Measurements from ENCODE around the gene GNB3. TPM values are rescaled to one million over a fixed set of nuclear protein-coding genes. Genes with fewer than 3 reads are reported as not detected.

GNB3 gene
- 1 to 10 TPM in 1 of 4 donors, under 1 TPM in 2, not detected in 1; 0.85 to 6.6 (median 0.94) TPM for total RNA-seq

DNA sequence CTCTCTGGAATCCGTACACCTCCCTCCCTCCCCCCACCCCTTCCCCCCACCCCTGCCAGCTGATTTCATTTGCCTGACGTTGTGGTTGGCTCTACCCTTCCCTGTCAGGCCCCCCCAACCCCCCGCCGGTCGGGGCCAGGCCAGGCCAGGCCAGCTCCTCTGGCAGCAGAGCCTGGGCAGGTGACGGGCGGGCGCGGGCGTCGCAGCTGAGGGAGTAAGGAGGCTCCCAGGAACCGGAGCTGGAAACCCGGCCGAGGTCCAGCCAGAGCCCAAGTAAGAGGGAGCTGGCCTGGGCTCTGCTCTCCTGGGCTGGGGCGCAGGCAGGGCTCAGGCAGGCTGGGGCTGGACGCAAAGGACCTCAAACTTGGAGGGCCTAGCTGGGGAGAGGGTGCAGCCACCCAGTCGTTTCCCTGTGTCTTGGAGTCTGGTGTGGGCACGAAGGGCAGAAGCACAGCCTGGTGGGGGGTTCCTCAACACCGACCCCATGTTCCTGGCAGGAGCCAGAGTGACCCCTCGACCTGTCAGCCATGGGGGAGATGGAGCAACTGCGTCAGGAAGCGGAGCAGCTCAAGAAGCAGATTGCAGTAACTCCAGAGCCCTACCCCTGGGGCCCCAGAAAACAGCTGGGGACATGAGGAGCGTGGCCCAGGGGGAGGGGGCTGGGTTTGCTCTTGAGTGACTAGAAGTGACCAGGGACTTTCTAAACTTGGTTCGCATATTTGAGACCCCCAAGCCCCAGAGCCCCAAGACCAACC, at the start of gene GNB3:
Gene GNB3 (plus strand): TSS at position 165 of the 755 bp plus-strand sequence. CDS start 363 bp downstream, at position 528.
- no peak for DNase-seq
- peaks cover 0 to 19% (median 0%) of the 10 kb centered on the region in 3 donors for H3K36me3 ChIP-seq
- H3K4me3 ChIP-seq, result no peak within 1 kb of the TSS

DNA sequence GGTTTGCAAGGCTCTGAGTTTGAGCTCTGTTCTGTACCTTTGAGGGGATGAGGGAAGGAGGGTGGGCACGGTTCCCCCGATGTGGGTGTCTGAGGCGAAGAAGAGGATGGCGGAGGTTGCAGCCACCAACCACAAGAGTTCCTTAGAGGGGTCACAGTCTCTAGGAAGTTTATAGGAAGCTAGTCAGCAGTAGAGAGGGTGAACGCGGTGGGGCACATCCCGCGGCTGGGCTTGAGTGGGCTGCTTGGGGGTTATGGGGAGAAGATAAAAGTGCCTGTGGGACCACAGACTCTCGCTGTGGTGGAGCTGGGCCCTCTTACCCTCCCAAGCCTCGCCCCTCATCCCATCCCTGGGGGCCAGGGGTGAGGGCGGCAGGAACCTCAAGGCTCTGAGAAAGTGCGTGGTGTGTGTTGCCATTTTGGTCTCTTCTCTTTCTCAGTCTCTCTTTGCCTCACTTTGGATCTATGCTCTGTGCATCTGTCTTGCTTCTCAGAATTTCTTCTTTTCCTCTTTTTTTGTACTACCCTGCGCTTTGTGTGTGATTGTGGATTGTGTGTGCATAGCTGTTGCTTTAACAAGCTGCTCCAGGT, 48.7 kb upstream of the GNB3 start:
- Histone ChIP-seq H3K9me3 (no peaks in the 10 kb centered on the region), H3K4me1 (peaks cover 0 to 10% (median 1%) of the 10 kb centered on the region in 4 donors), H3K4me3 (peak overlapping the region in 3 of 4 donors; percentile 22 to 35 (median 30)), H3K27ac (peak overlapping the region in 3 of 4 donors; percentile 61 to 76 (median 71)), H3K36me3 (no peaks in the 10 kb centered on the region), H3K27me3 (no peaks in the 10 kb centered on the region)
- TF ChIP-seq POLR2A (IDR thresholded peaks at IDR 0.05), result no peak
- TF ChIP-seq, protein P1, sequence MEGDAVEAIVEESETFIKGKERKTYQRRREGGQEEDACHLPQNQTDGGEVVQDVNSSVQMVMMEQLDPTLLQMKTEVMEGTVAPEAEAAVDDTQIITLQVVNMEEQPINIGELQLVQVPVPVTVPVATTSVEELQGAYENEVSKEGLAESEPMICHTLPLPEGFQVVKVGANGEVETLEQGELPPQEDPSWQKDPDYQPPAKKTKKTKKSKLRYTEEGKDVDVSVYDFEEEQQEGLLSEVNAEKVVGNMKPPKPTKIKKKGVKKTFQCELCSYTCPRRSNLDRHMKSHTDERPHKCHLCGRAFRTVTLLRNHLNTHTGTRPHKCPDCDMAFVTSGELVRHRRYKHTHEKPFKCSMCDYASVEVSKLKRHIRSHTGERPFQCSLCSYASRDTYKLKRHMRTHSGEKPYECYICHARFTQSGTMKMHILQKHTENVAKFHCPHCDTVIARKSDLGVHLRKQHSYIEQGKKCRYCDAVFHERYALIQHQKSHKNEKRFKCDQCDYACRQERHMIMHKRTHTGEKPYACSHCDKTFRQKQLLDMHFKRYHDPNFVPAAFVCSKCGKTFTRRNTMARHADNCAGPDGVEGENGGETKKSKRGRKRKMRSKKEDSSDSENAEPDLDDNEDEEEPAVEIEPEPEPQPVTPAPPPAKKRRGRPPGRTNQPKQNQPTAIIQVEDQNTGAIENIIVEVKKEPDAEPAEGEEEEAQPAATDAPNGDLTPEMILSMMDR (IDR thresholded peaks at IDR 0.05), result no peak
- no peak for DNase-seq

More for the DNA sequence above, at the start of gene GNB3:
- no peaks in the 10 kb centered on the region for H3K9me3 ChIP-seq
- H3K27me3 ChIP-seq, result no peaks in the 10 kb centered on the region
- H3K4me1 ChIP-seq, result peaks cover 0 to 4% (median 0%) of the 10 kb centered on the region in 4 donors
- H3K27ac ChIP-seq, result peak within 1 kb of the TSS in 1 of 4 donors; percentile 73
- TF ChIP-seq, protein P1 (IDR thresholded peaks at IDR 0.05), result no peak
- TF ChIP-seq POLR2A (IDR thresholded peaks at IDR 0.05), result no peak

DNA sequence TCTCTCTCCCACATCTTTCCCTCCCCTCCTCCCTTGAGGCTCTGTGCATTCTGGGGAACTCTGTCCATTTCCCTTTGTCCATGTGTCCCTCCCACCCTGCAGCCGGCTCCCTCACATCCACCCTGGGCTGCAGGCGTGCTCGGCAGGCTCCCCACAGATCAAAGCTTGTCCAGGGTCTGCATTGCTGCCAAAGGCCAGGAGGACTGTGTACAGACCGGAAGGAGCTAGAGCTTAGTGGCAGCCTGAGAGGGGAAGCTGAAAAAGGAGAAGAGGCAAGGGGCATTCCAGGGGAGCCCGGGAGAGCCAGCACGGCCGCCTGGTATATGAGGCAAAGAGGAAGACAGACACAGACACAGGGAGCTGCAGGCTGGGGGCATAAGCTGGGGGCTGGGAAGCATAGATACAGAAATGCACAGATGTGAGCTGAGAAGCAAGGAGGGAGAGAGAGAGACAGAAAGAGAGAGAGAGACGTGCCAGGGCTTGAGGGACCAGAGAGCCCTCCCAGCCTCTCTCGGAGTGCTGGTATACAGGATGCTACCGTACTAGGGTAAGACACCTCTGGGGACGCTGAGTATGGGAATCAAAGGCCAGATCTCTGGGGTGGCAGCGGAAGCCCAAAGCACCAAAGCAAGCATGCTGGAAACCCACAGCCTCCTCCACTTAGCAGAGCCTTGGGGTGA, 48.1 kb upstream of the GNB3 start:
- TF ChIP-seq, protein P1 (IDR thresholded peaks at IDR 0.05), result no peak
- no peak for TF ChIP-seq POLR2A (IDR thresholded peaks at IDR 0.05)
- H3K27me3 ChIP-seq, result no peaks in the 10 kb centered on the region
- peak overlapping the region in 3 of 4 donors; percentile 16 to 35 (median 22) for H3K4me3 ChIP-seq
- no peak for DNase-seq
- H3K4me1 ChIP-seq, result peaks cover 0 to 10% (median 1%) of the 10 kb centered on the region in 4 donors
- no peaks in the 10 kb centered on the region for H3K9me3 ChIP-seq
- H3K36me3 ChIP-seq, result no peaks in the 10 kb centered on the region
- peak overlapping the region in 3 of 4 donors; percentile 61 to 76 (median 71) for H3K27ac ChIP-seq

DNA sequence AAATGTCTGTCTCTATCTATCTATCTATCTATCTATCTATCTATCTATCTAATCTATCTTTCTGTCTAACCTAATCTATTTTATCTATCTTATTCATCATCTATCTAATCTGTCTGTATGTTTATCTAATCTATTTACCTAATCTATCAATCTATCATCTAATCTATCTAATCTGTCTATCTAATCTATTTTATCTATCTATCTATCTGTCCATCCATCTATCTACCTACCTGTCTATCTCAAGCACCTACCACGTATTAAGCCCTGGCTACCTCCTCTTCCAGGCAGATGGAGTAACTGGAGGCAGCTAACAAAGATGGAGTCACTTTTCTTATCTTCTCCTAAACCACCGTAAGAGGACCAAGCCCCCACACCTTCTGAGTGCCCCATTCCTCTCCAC, 45.6 kb upstream of the GNB3 start:
- no peak for DNase-seq
- Histone ChIP-seq H3K4me3 (no peak overlapping the region), H3K4me1 (peaks cover 0 to 10% (median 1%) of the 10 kb centered on the region in 4 donors), H3K36me3 (no peaks in the 10 kb centered on the region), H3K27me3 (no peaks in the 10 kb centered on the region), H3K27ac (no peak overlapping the region), H3K9me3 (no peaks in the 10 kb centered on the region)
- TF ChIP-seq, protein P1 (IDR thresholded peaks at IDR 0.05), result no peak
- no peak for TF ChIP-seq POLR2A (IDR thresholded peaks at IDR 0.05)

DNA sequence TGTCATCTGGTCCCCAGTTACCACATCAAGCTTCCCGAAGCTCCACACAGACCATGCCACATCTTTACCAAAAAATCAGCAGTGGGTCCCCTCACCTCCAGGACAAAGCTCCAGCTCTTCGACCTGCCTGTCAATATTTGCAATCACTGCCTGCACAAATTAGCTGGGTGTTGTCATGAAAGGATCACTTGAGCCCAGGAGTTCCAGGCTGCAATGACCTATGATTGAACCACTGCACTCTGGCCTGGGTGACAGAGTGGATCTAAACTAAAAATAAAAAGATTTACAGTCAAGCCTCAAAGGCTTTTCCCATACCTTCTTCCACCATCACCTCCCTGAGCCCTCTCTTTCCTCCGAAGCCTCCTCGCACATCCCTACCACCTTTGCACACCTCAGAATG, 44.1 kb upstream of the GNB3 start:
- no peaks in the 10 kb centered on the region for H3K9me3 ChIP-seq
- no peak for DNase-seq
- no peaks in the 10 kb centered on the region for H3K27me3 ChIP-seq
- H3K4me1 ChIP-seq, result peaks cover 0 to 10% (median 1%) of the 10 kb centered on the region in 4 donors
- H3K27ac ChIP-seq, result no peak overlapping the region
- H3K4me3 ChIP-seq, result no peak overlapping the region
- H3K36me3 ChIP-seq, result no peaks in the 10 kb centered on the region
- TF ChIP-seq, protein P1 (IDR thresholded peaks at IDR 0.05), result no peak
- TF ChIP-seq POLR2A (IDR thresholded peaks at IDR 0.05), result no peak

Measured in Peyer's patch (tissue), 4 donors.